Measurements from ENCODE around the gene HPN.

GRCh38 chr19:35058370-35058769 is 16.8 kb downstream of the HPN start:
- TF ChIP-seq CTCF (conservative IDR thresholded peaks at IDR 0.05) = no peak
- TF ChIP-seq ZFX (IDR thresholded peaks at IDR 0.05) = no peak

Data from C4-2B (cell line).